ENCODE measurements around the gene KLF16. TPM values are rescaled to one million over a fixed set of nuclear protein-coding genes. Genes with fewer than 3 reads are reported as not detected.

Gene KLF16
- total and polyA plus RNA-seq, 9 of the 15 experiments (the other 6 are each of a cell fraction or from before 2014, with no cell fraction given) = 0.04 to 60.4 (median 6.8) TPM

DNA sequence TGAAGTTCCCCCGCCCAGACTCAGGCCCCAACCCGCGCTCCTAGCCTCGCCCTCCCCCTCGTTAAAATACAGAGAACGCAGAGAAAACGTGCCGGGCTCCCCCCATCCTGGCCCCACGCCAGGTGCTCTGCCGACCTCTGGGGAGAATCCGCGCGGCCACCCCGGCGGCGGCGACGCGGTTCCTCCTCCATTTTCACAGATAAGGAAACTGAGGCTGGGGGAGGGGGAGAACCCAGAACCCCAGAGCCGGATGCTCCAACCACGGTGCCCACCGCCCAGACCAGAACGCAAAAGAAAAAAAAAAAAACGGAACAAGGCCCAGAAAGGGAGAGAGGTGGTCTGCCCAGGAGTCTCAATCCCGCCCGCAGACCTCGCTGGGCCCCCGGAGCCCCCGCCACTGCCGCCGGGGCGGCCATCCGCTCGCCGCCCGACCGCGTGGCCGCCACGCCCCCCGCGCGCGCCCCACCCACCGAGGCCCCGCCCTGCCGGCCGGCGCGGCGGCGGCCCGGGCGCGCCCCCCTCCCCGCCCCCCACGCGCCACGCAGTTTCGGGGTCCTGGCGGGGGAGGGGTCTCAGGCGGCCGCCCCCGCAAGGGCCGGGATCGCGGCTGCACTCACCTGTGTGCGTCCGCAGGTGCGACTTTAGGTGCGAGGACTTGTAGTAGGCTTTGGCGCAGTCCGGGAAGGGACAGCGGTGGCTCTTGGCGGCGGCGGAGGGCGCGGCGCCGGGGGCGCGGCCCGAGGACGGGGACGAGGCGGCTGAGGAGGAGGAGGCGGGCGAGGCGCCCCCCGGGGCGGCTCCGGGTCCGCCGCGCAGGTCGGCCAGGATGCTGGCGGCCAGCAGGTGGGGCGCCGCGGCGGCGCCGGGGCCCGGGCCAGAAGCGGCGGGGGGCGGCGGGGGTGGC lies 703 bp downstream of the KLF16 start:
- peak; percentile 53 to 84 (median 66) for DNase-seq (ENCODE audit: extremely low read depth in 1 of 4, low spot score in 3 of 4)
- H3K27ac ChIP-seq (ENCODE audit: extremely low read depth, low read depth, low read length) = peak overlapping the region; percentile 85
- no peaks in the 10 kb centered on the region; the same call in 2 of the 3 replicates for H3K36me3 ChIP-seq (ENCODE audit: control insufficient read depth, insufficient read depth, low read length)
- H3K9me3 ChIP-seq (replicated peaks; ENCODE audit: control insufficient read depth, insufficient read depth, low read depth, low read length) = no peaks in the 10 kb centered on the region
- 0 out of 2 replicates have a peak overlapping the region, but pooled peaks have one; percentile 55 for H2AFZ ChIP-seq (ENCODE audit: low read depth, low read length)
- H4K20me1 ChIP-seq (replicated peaks; ENCODE audit: control insufficient read depth, insufficient read depth, low read length) = peaks cover 28% of the 10 kb centered on the region
- H3K4me3 ChIP-seq = peak overlapping the region; percentile 95
- peaks cover 5% of the 10 kb centered on the region for H3K9me1 ChIP-seq (ENCODE audit: control insufficient read depth, insufficient read depth, low read length)
- BruUV-seq (replicated peaks) = no TSS peak
- no peak for FAIRE-seq
- in situ Hi-C loops (cut with MboI) = no loop called here
- peaks cover 62% of the 10 kb centered on the region for H3K79me2 ChIP-seq (ENCODE audit: control insufficient read depth, insufficient read depth, low read length)
- POLR2A ChIA-PET = interaction anchor here (0.6 kb wide), 1 partner anchor 199 kb away, joined by 3 read pairs; no protein-coding TSS in a partner anchor
- H3K9ac ChIP-seq (ENCODE audit: insufficient read depth in 1 of 2, low read depth in 2 of 2, low read length in 2 of 2) = peak overlapping the region; percentile 84 to 97
- peak overlapping the region; percentile 82 for H3K4me2 ChIP-seq (ENCODE audit: insufficient read depth, low read length)
- WGBS (ENCODE audit: insufficient coverage, low coverage, missing lambda C conversion rate) = under 1% methylated on average over 52 of the region's 109 CpGs
- intact Hi-C loops (cut with micrococcal nuclease) = loop anchor here (1.0 kb wide), 1 partner anchor 42 kb away; no protein-coding TSS in a partner anchor
- ATAC-seq = no peak
- CTCF ChIA-PET (ENCODE audit: low intra/inter-chr PET ratio) = no interaction called here
- H3K4me1 ChIP-seq (replicated peaks in 1 of 2; ENCODE audit: control insufficient read depth in 2 of 2, insufficient read depth in 2 of 2, low read length in 2 of 2) = peaks cover 40 to 77% of the 10 kb centered on the region in 2 experiments
- no peaks in the 10 kb centered on the region for H3K27me3 ChIP-seq (ENCODE audit: control insufficient read depth in 2 of 2, insufficient read depth in 2 of 2, low read length in 2 of 2)
- TF ChIP-seq, protein P1, sequence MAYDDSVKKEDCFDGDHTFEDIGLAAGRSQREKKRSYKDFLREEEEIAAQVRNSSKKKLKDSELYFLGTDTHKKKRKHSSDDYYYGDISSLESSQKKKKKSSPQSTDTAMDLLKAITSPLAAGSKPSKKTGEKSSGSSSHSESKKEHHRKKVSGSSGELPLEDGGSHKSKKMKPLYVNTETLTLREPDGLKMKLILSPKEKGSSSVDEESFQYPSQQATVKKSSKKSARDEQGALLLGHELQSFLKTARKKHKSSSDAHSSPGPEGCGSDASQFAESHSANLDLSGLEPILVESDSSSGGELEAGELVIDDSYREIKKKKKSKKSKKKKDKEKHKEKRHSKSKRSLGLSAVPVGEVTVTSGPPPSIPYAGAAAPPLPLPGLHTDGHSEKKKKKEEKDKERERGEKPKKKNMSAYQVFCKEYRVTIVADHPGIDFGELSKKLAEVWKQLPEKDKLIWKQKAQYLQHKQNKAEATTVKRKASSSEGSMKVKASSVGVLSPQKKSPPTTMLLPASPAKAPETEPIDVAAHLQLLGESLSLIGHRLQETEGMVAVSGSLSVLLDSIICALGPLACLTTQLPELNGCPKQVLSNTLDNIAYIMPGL (CRISPR knock-in tag; IDR thresholded peaks at IDR 0.05) = no peak
- TF ChIP-seq, protein P2, sequence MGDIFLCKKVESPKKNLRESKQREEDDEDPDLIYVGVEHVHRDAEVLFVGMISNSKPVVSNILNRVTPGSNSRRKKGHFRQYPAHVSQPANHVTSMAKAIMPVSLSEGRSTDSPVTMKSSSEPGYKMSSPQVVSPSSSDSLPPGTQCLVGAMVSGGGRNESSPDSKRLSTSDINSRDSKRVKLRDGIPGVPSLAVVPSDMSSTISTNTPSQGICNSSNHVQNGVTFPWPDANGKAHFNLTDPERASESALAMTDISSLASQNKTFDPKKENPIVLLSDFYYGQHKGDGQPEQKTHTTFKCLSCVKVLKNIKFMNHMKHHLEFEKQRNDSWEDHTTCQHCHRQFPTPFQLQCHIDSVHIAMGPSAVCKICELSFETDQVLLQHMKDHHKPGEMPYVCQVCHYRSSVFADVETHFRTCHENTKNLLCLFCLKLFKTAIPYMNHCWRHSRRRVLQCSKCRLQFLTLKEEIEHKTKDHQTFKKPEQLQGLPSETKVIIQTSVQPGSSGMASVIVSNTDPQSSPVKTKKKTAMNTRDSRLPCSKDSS (IDR thresholded peaks at IDR 0.05; ENCODE audit: low read depth, partially characterized antibody) = no peak
- TF ChIP-seq ZNF274 (IDR thresholded peaks at IDR 0.05; ENCODE audit: borderline replicate concordance, low read depth, low read length) = no peak
- TF ChIP-seq TRIM28 (IDR thresholded peaks at IDR 0.05) = no peak
- TF ChIP-seq STAG1 (CRISPR knock-in tag; IDR thresholded peaks at IDR 0.05; ENCODE audit: borderline replicate concordance) = no peak
- TF ChIP-seq, protein P3, sequence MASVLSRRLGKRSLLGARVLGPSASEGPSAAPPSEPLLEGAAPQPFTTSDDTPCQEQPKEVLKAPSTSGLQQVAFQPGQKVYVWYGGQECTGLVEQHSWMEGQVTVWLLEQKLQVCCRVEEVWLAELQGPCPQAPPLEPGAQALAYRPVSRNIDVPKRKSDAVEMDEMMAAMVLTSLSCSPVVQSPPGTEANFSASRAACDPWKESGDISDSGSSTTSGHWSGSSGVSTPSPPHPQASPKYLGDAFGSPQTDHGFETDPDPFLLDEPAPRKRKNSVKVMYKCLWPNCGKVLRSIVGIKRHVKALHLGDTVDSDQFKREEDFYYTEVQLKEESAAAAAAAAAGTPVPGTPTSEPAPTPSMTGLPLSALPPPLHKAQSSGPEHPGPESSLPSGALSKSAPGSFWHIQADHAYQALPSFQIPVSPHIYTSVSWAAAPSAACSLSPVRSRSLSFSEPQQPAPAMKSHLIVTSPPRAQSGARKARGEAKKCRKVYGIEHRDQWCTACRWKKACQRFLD (CRISPR knock-in tag; IDR thresholded peaks at IDR 0.05) = peak; percentile 80; the same call in 1 of the 2 replicates
- no peak for TF ChIP-seq HSF4 (CRISPR knock-in tag; IDR thresholded peaks at IDR 0.05; ENCODE audit: borderline replicate concordance)
- TF ChIP-seq SMAD3 (CRISPR knock-in tag; conservative IDR thresholded peaks at IDR 0.05) = no peak
- peak; percentile 63; the same call in 1 of the 2 replicates for TF ChIP-seq MXI1 (IDR thresholded peaks at IDR 0.05; ENCODE audit: low read depth, low read length)
- TF ChIP-seq KDM1A (IDR thresholded peaks at IDR 0.05) = peak in 1 of 2 experiments; percentile 29; a peak in 1 of 4 replicates
- TF ChIP-seq RUNX1 (IDR thresholded peaks at IDR 0.05; ENCODE audit: low read depth) = no peak
- no peak for TF ChIP-seq ZFP30 (CRISPR knock-in tag; IDR thresholded peaks at IDR 0.05; ENCODE audit: borderline replicate concordance)
- TF ChIP-seq CTBP1 (IDR thresholded peaks at IDR 0.05; ENCODE audit: borderline replicate concordance) = peak; percentile 91
- TF ChIP-seq, protein P4, sequence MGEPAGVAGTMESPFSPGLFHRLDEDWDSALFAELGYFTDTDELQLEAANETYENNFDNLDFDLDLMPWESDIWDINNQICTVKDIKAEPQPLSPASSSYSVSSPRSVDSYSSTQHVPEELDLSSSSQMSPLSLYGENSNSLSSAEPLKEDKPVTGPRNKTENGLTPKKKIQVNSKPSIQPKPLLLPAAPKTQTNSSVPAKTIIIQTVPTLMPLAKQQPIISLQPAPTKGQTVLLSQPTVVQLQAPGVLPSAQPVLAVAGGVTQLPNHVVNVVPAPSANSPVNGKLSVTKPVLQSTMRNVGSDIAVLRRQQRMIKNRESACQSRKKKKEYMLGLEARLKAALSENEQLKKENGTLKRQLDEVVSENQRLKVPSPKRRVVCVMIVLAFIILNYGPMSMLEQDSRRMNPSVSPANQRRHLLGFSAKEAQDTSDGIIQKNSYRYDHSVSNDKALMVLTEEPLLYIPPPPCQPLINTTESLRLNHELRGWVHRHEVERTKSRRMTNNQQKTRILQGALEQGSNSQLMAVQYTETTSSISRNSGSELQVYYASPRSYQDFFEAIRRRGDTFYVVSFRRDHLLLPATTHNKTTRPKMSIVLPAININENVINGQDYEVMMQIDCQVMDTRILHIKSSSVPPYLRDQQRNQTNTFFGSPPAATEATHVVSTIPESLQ (CRISPR knock-in tag; IDR thresholded peaks at IDR 0.05) = no peak
